ENCODE measurements around the gene DDR2.

- TF ChIP-seq CTCF (IDR thresholded peaks at IDR 0.05; ENCODE audit: low read depth, low read length) = no peak
- TF ChIP-seq POLR2A (IDR thresholded peaks at IDR 0.05; ENCODE audit: extremely low read depth, insufficient read length) = no peak
- no peak for TF ChIP-seq MAX (IDR thresholded peaks at IDR 0.05; ENCODE audit: low read depth, low read length)
Observed at GRCh38 chr1:162587761-162588260, 44.5 kb upstream of the DDR2 start.
